HL-60/S4 treated with phorbol 12-myristate 13-acetate at 8.2 ng/mL for 4 days and 3 days (cell line): ENCODE data around the gene DHODH.
"Not testable (repeated sequence)": the region's sequence is repeated elsewhere in the genome, so short reads cannot be mapped to it uniquely, and the experiment has no call there.

Source experiments
- in situ Hi-C: fragments of 300-500 bp; cut with MboI; formaldehyde crosslinking; loops from 2 replicates; pipeline ENCODE4 v1.15.0; 2022; ENCODE audit warnings: low sequenced_read_pairs

The DHODH gene

GRCh38 chr16:72050769-72051464 is 42.4 kb downstream of the DHODH start:
- in situ Hi-C loops, result no loop called here

DNA sequence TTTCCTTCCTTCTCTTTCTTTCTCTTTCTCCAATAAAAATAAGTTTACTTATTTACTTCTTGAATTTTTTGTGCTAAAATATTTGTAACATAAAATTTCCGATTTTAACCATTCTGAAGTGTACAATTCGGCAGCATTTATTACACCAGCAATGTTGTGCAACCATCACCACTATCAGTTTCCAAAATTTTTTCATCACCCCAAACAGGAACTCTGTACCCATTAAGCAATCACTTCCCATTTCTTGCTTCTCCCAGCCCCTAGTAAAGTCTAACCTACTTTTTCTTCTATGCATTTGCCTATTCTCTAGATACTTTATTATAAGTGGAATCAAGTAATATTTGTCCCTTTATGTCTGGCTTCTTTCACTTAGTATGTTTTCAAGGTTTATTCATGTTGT is 43.3 kb downstream of the DHODH start:
- in situ Hi-C loops, result no loop called here

GRCh38 chr16:72054254-72054847 is 45.8 kb downstream of the DHODH start, which contains the start of gene HP:
HP (plus strand) TSS chr16:72054505; CDS start chr16:72054653, 148 bp downstream.
- in situ Hi-C loops, result not testable (repeated sequence)

DNA sequence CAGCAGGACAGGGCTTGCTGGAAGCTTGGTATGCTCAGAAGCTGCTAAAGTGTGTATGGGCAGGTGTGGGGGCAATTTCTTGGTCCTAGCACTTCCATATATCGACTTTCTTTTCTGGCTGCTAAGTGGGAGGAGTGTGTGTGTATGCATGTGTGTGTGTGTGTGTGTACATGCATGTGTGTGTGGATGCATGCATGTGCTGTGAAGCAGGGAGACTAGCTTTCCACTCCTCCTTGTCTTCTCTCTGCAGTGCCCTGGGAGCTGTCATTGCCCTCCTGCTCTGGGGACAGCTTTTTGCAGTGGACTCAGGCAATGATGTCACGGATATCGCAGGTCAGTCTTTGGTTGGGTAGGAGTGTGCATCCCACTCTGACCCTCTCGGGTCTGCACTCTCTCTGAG is 47.4 kb downstream of the DHODH start:
- in situ Hi-C loops, result no loop called here

GRCh38 chr16:72057313-72057712 is 48.8 kb downstream of the DHODH start:
- in situ Hi-C loops, result not testable (repeated sequence)

GRCh38 chr16:72059060-72059459 is 50.5 kb downstream of the DHODH start:
- in situ Hi-C loops, result not testable (repeated sequence)

- in situ Hi-C loops, result no loop called here
These were observed 51.9 kb downstream of the DHODH start for GRCh38 chr16:72060405-72060804.

GRCh38 chr16:72061564-72061963 is 53.0 kb downstream of the DHODH start:
- in situ Hi-C loops, result no loop called here

DNA sequence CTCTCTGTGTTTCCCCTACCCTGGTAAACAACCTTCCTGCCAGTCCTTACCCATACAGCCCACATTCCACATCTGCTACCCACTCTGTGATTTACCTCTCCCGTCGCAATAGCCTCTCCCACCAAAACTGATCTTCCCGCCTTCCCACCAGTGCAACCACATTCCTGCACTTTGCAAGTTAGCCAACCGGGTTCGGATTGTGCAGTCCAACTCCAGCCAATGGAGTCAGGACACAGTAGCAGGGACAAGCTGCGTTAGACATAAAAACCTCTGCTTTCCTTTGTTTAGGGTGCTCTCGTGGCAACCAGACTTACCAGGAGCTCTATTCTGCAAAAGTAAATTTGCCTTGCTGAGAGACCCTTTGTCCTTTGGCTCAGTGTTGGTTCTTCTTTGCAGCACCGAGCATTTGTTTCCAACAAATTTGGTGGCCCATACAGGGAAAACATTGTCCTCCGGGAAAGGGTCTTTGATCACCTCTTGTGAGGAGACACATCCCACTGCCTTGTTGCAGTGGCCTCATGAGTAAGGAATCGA is 55.9 kb downstream of the DHODH start:
- in situ Hi-C loops, result no loop called here

- in situ Hi-C loops, result no loop called here
These were observed 58.2 kb downstream of the DHODH start for GRCh38 chr16:72066747-72067146.

DNA sequence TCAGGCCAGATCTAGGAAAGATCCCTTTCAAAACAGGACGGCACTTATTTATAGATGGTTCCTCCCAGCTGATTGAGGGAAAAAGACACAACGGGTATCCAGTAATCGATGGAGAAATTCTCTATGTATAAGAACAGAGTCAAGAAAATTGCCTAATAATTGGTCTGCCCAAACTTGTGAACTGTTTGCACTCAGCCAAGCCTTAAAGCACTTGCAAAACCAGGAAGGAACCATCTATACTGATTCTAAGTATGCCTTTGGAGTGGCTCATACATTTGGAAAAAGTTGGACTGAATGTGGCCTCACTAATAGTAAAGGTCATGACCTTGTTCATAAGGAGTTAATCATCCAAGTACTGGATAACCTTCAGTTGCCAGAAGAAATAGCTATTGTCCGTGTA is 60.4 kb downstream of the DHODH start:
- in situ Hi-C loops, result no loop called here

DNA sequence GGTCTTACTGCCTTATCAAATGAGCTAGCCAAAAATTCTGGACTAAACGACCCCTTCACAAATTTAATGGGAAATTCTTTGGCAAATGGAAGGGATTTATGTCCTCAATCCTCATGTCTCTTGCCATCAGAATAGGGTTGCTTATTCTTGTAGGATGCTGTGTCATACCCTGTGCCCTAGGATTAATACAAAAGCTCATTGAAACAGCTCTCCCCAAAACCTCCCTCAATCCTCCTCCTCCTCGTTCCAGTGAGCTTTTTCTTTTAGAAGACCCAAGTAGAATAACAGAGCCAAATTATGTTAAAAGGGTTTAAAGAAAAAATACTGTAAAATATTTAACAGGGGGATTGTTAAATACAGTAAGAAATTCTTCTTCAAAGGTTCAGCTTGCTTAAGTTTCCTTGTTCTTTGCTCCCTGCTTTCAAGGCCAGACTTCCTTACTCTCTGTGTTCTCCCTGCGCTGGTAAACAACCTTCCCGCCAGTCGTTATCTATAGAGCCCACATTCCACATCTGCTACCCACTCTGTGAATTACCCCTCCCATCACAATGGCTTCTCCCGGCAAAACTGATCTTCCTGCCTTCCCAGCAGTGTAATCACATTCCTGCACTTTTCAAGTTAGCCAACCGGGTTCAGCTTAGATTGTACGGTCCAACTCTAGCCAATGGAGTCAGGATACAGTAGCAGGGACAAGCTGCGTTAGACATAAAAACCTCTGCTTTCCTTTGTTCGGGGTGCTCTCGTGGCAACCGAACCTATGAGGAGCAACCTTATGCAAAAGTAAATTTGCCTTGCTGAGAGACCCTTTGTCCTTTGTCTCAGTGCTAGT is 64.2 kb downstream of the DHODH start:
- in situ Hi-C loops, result no loop called here

DNA sequence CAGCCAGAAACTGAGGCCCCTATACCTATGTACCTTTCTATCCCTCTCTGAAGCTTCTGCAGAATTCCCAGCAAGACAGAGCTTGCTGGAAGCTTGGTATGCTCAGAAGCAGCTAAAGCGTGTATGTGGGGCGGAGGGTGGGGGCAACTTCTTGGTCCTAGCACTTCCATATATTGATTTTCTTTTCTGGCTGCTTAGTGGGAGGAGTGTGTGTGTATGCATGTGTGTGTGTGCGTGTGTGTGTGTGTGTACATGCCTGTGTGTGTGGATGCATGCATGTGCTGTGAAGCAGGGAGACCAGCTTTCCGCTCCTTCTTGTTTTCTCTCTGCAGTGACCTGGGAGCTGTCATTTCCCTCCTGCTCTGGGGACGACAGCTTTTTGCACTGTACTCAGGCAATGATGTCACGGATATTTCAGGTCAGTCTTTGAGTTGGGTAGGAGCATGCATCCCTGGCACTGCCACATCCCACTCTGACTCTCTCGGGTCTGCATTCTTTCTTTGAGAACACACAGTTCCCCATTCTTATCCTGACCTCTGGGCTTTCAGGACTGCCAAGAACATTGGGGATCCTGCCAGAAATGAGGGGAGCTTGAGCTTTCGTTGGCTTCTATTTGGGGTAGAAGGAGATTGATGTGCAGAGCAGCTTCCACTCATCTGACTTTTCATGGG is 65.2 kb downstream of the DHODH start:
- in situ Hi-C loops, result no loop called here

- in situ Hi-C loops, result not testable (repeated sequence)
These were observed 66.5 kb downstream of the DHODH start for GRCh38 chr16:72075067-72075466.
